Hepatocyte (in vitro differentiated cells): ENCODE data around the gene KRTAP1-3.

Experiments
- CTCF ChIP-seq: fragments of 200-600 bp; sonication (generic); IDR thresholded peaks from 2 replicates; pipeline ENCODE4 v1.5.1; 2016; ENCODE audit warnings: antibody characterized with exemption, mild to moderate bottlenecking; ENCODE audit not compliant: poor library complexity
- EZH2 ChIP-seq: fragments of 200-600 bp; sonication (generic); IDR thresholded peaks from 2 replicates; pipeline ENCODE4 v1.6.1; 2016; ENCODE audit warnings: antibody characterized with exemption, mild to moderate bottlenecking, borderline replicate concordance
- EZH2phosphoT487 ChIP-seq: fragments of 200-600 bp; sonication (generic); IDR thresholded peaks from one replicate; pipeline ENCODE4 v1.6.1; 2018; ENCODE audit warnings: antibody characterized with exemption, mild to moderate bottlenecking, low read depth, moderate library complexity; ENCODE audit not compliant: unreplicated experiment, severe bottlenecking

GRCh38 chr17:41018541-41018940, 16.1 kb downstream of the KRTAP1-3 start:
- TF ChIP-seq EZH2 (no peak), CTCF (no peak), EZH2phosphoT487 (no peak)
